ENCODE results near the gene CCDC144A.
"Not testable (repeated sequence)": the region's sequence is repeated elsewhere in the genome, so short reads cannot be mapped to it uniquely, and the experiment has no call there.

The CCDC144A gene

DNA sequence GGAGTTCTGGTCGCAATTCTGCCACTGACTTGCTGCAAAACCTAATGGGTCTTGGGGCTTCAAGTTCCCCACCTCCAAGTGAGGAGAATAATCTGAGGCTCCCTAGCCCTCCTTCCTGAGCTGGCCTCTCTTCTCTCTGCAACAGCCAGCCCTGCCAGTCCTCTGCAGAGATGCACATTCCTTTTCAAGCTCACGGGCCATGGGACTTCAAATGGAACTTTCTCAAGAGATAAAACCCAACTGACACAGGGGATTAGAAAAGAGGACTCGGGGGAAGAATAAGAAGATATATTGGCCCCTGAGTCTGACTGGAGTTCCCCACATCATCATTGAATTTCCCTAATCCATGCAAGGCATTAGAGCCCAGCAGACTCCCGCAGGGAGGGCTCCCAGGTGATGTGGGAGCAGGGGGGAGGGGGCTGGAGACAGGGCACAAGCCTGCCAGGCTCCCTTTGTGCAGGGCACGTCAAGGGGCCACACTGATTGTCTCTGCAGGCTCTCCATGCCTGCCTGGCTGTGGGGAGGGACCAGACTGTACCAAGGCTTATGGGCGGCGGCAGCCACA is 131.0 kb downstream of the CCDC144A start:
- no peak for DNase-seq

GRCh38 chr17:16822133-16822532 is 132.1 kb downstream of the CCDC144A start:
- not testable (repeated sequence) for DNase-seq

GRCh38 chr17:16823768-16824406 is 133.8 kb downstream of the CCDC144A start:
- not testable (repeated sequence) for DNase-seq

Data from NCI-H510A treated with DMSO at 0.1 percent for 48 hours (cell line).